Measurements from ENCODE around the gene JAML.

GRCh38 chr11:118194835-118195627 is 29.8 kb downstream of the JAML start:
- TF ChIP-seq POLR2A (IDR thresholded peaks at IDR 0.05; ENCODE audit: low read length): no peak
- no peak for TF ChIP-seq GATA1 (IDR thresholded peaks at IDR 0.05; ENCODE audit: low read depth, low read length)

Data from erythroblast (primary cell).